Mammary epithelial cell (primary cell): ENCODE measurements around the gene SLC2A14.
"Not testable (repeated sequence)": the region's sequence is repeated elsewhere in the genome, so short reads cannot be mapped to it uniquely, and the experiment has no call there.

Experiments used
- EZH2 ChIP-seq: IDR thresholded peaks from 2 replicates; pipeline ENCODE4 v1.6.1; 2012; ENCODE audit warnings: low read length, inconsistent platforms, borderline replicate concordance
- TF ChIP-seq, protein P1 (sequence below), 2 donors: IDR thresholded peaks in 1 of 2; conservative IDR thresholded peaks in 1 of 2; 2 replicates each; pipeline ENCODE4 v1.5.1; 2011 to 2012; ENCODE audit warnings: inconsistent platforms in 2 of 2, low read length in 2 of 2, mild to moderate bottlenecking in 2 of 2, control low read depth in 1 of 2, low read depth in 1 of 2; ENCODE audit not compliant: insufficient read depth in 1 of 2; ENCODE audit errors: extremely low read depth in 1 of 2

DNA sequence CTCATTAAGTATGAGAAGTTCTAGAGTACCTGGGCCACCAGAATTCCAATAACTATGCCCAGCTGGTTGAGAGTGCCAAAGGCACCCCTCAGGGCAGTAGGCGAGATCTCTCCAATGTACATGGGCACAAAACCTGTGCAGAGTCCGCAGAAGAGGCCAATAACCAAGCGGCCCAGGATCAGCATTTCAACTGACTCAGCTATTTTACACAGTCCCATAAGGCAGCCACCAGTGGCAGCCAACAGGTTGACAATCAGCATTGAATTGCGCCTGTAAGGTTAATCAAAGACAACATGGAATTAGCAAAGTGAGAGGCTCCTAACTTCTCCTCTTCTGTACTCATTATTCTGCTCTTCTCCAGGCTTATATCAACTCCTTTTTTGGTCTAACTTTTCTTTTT is 43.0 kb downstream of the SLC2A14 start:
- TF ChIP-seq, protein P1, sequence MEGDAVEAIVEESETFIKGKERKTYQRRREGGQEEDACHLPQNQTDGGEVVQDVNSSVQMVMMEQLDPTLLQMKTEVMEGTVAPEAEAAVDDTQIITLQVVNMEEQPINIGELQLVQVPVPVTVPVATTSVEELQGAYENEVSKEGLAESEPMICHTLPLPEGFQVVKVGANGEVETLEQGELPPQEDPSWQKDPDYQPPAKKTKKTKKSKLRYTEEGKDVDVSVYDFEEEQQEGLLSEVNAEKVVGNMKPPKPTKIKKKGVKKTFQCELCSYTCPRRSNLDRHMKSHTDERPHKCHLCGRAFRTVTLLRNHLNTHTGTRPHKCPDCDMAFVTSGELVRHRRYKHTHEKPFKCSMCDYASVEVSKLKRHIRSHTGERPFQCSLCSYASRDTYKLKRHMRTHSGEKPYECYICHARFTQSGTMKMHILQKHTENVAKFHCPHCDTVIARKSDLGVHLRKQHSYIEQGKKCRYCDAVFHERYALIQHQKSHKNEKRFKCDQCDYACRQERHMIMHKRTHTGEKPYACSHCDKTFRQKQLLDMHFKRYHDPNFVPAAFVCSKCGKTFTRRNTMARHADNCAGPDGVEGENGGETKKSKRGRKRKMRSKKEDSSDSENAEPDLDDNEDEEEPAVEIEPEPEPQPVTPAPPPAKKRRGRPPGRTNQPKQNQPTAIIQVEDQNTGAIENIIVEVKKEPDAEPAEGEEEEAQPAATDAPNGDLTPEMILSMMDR (conservative IDR thresholded peaks at IDR 0.05 in 1 of 2, IDR thresholded peaks at IDR 0.05 in 1 of 2; ENCODE audit: extremely low read depth in 1 of 2, insufficient read depth in 1 of 2, low read depth in 1 of 2, low read length in 2 of 2), result not testable (repeated sequence)
- not testable (repeated sequence) for TF ChIP-seq EZH2
